Endothelial cell of umbilical vein (primary cell): ENCODE results near the gene CIB1. TPM values are rescaled to one million over a fixed set of nuclear protein-coding genes. Genes with fewer than 3 reads are reported as not detected.

Source experiments
- BruUV-seq: library from RNA; stranded (reverse); fragments of 400-500 nt; replicated peaks from 2 replicates; lab custom pipeline; 2021; lab: Mats Ljungman, UMichigan
- CTCF ChIA-PET: fragments of 300-600, 350-600 bp; sonication (Branson Sonifier 250); formaldehyde crosslinking; loops from one replicate; lab custom pipeline; 2021; ENCODE audit warnings: antibody characterized with exemption, inconsistent platforms; lab: Charles Lee
- POLR2A ChIA-PET: fragments of 300-600, 350-600 bp; sonication (Branson Sonifier 250); formaldehyde crosslinking; loops from one replicate; lab custom pipeline; 2021; ENCODE audit warnings: antibody characterized with exemption, inconsistent platforms; lab: Charles Lee
- DNase-seq: peaks from one replicate; pipeline ENCODE4 v3.0.0-alpha.2; 2011; ENCODE audit warnings: low read depth, low spot score
- FAIRE-seq: peaks from 2 replicates; lab custom pipeline; 2011; peaks lifted over from hg19 to GRCh38; lab: Jason Lieb, UNC
- H2AFZ ChIP-seq: 2 replicates; pipeline ENCODE4 v1.6.0; 2012; ENCODE audit warnings: low read depth, low read length, control low read depth, inconsistent platforms
- H3K27ac ChIP-seq: 2 replicates; pipeline ENCODE4 v1.5.1; 2011; ENCODE audit warnings: low read depth, mild to moderate bottlenecking, control low read depth, low read length, moderate library complexity; ENCODE audit not compliant: insufficient read depth
- H3K27me3 ChIP-seq, 2 experiments: 2 replicates each; pipeline versions ENCODE4 v1.6.0 to v1.6.1; 2011; ENCODE audit warnings: low read length in 2 of 2, mixed read lengths in 1 of 2; ENCODE audit not compliant: control insufficient read depth in 2 of 2, insufficient read depth in 2 of 2
- H3K36me3 ChIP-seq, 2 experiments: 2 replicates in 1 of 2; 3 replicates in 1 of 2; pipeline ENCODE4 v1.5.1; 2011; ENCODE audit warnings: low read length in 2 of 2, mild to moderate bottlenecking in 1 of 2, moderate library complexity in 1 of 2; ENCODE audit not compliant: control insufficient read depth in 2 of 2, insufficient read depth in 2 of 2; ENCODE audit errors: extremely low read depth in 1 of 2
- H3K4me1 ChIP-seq: 3 replicates; pipeline ENCODE4 v1.5.1; 2011; ENCODE audit warnings: mild to moderate bottlenecking, low read length; ENCODE audit not compliant: control insufficient read depth, insufficient read depth; ENCODE audit errors: extremely low read depth
- H3K4me2 ChIP-seq: 2 replicates; pipeline ENCODE4 v1.6.1; 2011; ENCODE audit warnings: low read length, control low read depth, mixed read lengths; ENCODE audit not compliant: insufficient read depth
- H3K4me3 ChIP-seq, 3 experiments: fragments of 200-600 bp in 1 of 3; sonication (generic), shearing (Covaris generic) in 1 of 3; replicated peaks in 1 of 3; 2 replicates each; pipeline ENCODE4 v1.5.1; 2011 to 2016; ENCODE audit warnings: control low read depth in 3 of 3, low read length in 3 of 3, mild to moderate bottlenecking in 2 of 3, inconsistent platforms in 1 of 3, low read depth in 1 of 3, moderate library complexity in 1 of 3; ENCODE audit not compliant: insufficient read depth in 1 of 3
- H3K79me2 ChIP-seq: 2 replicates; pipeline ENCODE4 v1.6.0; 2012; ENCODE audit warnings: low read length, inconsistent platforms; ENCODE audit not compliant: control insufficient read depth, insufficient read depth
- H3K9ac ChIP-seq: replicated peaks from 2 replicates; pipeline ENCODE3; 2011; ENCODE audit warnings: low read length, control low read depth; ENCODE audit not compliant: insufficient read depth; ENCODE audit errors: extremely low read depth
- H3K9me1 ChIP-seq: replicated peaks from 3 replicates; pipeline ENCODE4 v1.6.0; 2011; ENCODE audit warnings: mild to moderate bottlenecking, low read length; ENCODE audit not compliant: control insufficient read depth, insufficient read depth; ENCODE audit errors: extremely low read depth
- H3K9me3 ChIP-seq: replicated peaks from 2 replicates; pipeline ENCODE4 v1.5.1; 2012; ENCODE audit warnings: low read length, inconsistent platforms; ENCODE audit not compliant: control insufficient read depth, insufficient read depth
- H4K20me1 ChIP-seq: replicated peaks from 2 replicates; pipeline ENCODE3; 2011; ENCODE audit warnings: mild to moderate bottlenecking, low read length; ENCODE audit not compliant: control insufficient read depth, insufficient read depth; ENCODE audit errors: extremely low read depth
- CTCF ChIP-seq, 2 donors: IDR thresholded peaks; 1 replicate in 1 of 2; 2 replicates in 1 of 2; pipeline ENCODE4 v1.5.1; 2011; ENCODE audit warnings: low read length in 2 of 2, mild to moderate bottlenecking in 2 of 2, moderate library complexity in 2 of 2, control low read depth in 1 of 2, inconsistent platforms in 1 of 2, low read depth in 1 of 2; ENCODE audit not compliant: insufficient read depth in 1 of 2; ENCODE audit errors: extremely low read depth in 1 of 2
- EZH2 ChIP-seq: IDR thresholded peaks from 2 replicates; pipeline ENCODE4 v1.6.1; 2012; ENCODE audit warnings: borderline replicate concordance, low read depth, mild to moderate bottlenecking, moderate library complexity, low read length, inconsistent platforms; ENCODE audit not compliant: severe bottlenecking
- FOS ChIP-seq: IDR thresholded peaks from 2 replicates; pipeline ENCODE4 v1.6.1; 2011; ENCODE audit warnings: mild to moderate bottlenecking, low read length, moderate library complexity, borderline replicate concordance; ENCODE audit not compliant: insufficient read depth
- GATA2 ChIP-seq: IDR thresholded peaks from 2 replicates; pipeline ENCODE4 v1.7.0; 2011; ENCODE audit warnings: low read depth, mild to moderate bottlenecking, moderate library complexity, mixed read lengths, low read length; ENCODE audit not compliant: insufficient read length, insufficient read depth
- JUN ChIP-seq: IDR thresholded peaks from 2 replicates; pipeline ENCODE4 v1.6.1; 2011; ENCODE audit warnings: borderline replicate concordance, low read depth; ENCODE audit not compliant: insufficient read length, insufficient read depth
- MAX ChIP-seq: IDR thresholded peaks from 2 replicates; pipeline ENCODE4 v1.6.1; 2011; ENCODE audit not compliant: insufficient read depth, insufficient read length
- MYC ChIP-seq: IDR thresholded peaks from one replicate; pipeline ENCODE4 v1.6.1; 2011; ENCODE audit warnings: mild to moderate bottlenecking, low read depth, low read length
- POLR2A ChIP-seq: IDR thresholded peaks from 2 replicates; pipeline ENCODE4 v1.6.1; 2012; ENCODE audit warnings: low read depth, mild to moderate bottlenecking, control low read depth, low read length
- POLR2AphosphoS5 ChIP-seq: IDR thresholded peaks from 2 replicates; pipeline ENCODE4 v1.6.1; 2012; ENCODE audit warnings: low read depth, mild to moderate bottlenecking, control low read depth, low read length, moderate library complexity; ENCODE audit not compliant: insufficient read depth
- dilution Hi-C: fragments of 300-500 bp; cut with MboI; formaldehyde crosslinking; loops from one replicate; pipeline ENCODE4 v1.15.0; 2019; ENCODE audit warnings: low sequenced_read_pairs; ENCODE audit not compliant: extremely low pct_ligation_motif_present
- intact Hi-C: fragments of 100-400 bp; cut with micrococcal nuclease; formaldehyde crosslinking; loops from one replicate; pipeline ENCODE4 v1.10.0; 2022
- polyA plus RNA-seq, 4 experiments: library from polyadenylated mRNA; depleted of rRNA in 3 of 4; stranded (reverse) in 3 of 4; unstranded in 1 of 4; fragments of >200 nt; gene quantifications; 2 replicates each; pipeline versions ENCODE4 v1.2.1 to v1.2.3, GENCODE V29; 2011 to 2012; ENCODE audit warnings: missing spikeins in 1 of 4
- total RNA-seq: library from RNA; stranded (reverse); gene quantifications from 2 replicates; pipeline ENCODE4 v1.2.3, GENCODE V29; 2021

Gene CIB1
- total and polyA plus RNA-seq, 2 donors (not counting 3 experiments of a cell fraction or from before 2014, with no cell fraction given), result 58.3 to 105 TPM

GRCh38 chr15:90214553-90215196 is 19.1 kb downstream of the CIB1 start:
- no peaks in the 10 kb centered on the region for H3K9me3 ChIP-seq
- POLR2A ChIA-PET, result interaction anchor here (0.7 to 1.6 kb wide), 2 partner anchors 13 to 68 kb away, joined by 4 to 8 read pairs; no protein-coding TSS in a partner anchor
- no peak overlapping the region for H3K27ac ChIP-seq
- no TSS peak for BruUV-seq
- H3K4me3 ChIP-seq, result no peak overlapping the region
- no peak for TF ChIP-seq MAX
- peak in 1 of 2 donors; percentile 36 for TF ChIP-seq CTCF (IDR thresholded peaks at IDR 0.05; ENCODE audit: extremely low read depth in 1 of 2, insufficient read depth in 1 of 2, low read depth in 1 of 2, low read length in 2 of 2)
- no peak overlapping the region for H3K4me2 ChIP-seq
- no peak overlapping the region for H2AFZ ChIP-seq
- no peaks in the 10 kb centered on the region for H3K79me2 ChIP-seq
- dilution Hi-C loops (loop anchor here (10.0 kb wide), 1 partner anchor 70 kb away; no protein-coding TSS in a partner anchor), intact Hi-C loops (loop anchor here (10.0 kb wide), 1 partner anchor 320 kb away; the partner anchor contains the start of gene AP3S2)
- FAIRE-seq, result peak; percentile 75
- no peak overlapping the region for H3K9ac ChIP-seq
- no peaks in the 10 kb centered on the region for H3K36me3 ChIP-seq
- CTCF ChIA-PET, result interaction anchor here (0.6 to 4.4 kb wide), 19 partner anchors 8 to 73 kb away, joined by 3 to 34 read pairs (median 4); partner anchors contain the start of genes CIB1, GDPGP1, NGRN and SEMA4B
- no peaks in the 10 kb centered on the region for H3K9me1 ChIP-seq
- peaks cover 12% of the 10 kb centered on the region for H3K4me1 ChIP-seq
- H4K20me1 ChIP-seq, result no peaks in the 10 kb centered on the region
- no peaks in the 10 kb centered on the region for H3K27me3 ChIP-seq
- no peak for DNase-seq

GRCh38 chr15:90213818-90214204 is 19.9 kb downstream of the CIB1 start:
- Histone ChIP-seq H3K4me1 (peaks cover 12% of the 10 kb centered on the region), H4K20me1 (no peaks in the 10 kb centered on the region), H3K4me2 (no peak overlapping the region), H3K27ac (no peak overlapping the region), H3K79me2 (no peaks in the 10 kb centered on the region), H3K9me3 (no peaks in the 10 kb centered on the region), H3K36me3 (no peaks in the 10 kb centered on the region), H3K27me3 (no peaks in the 10 kb centered on the region), H3K9ac (no peak overlapping the region), H3K4me3 (no peak overlapping the region), H2AFZ (no peak overlapping the region), H3K9me1 (no peaks in the 10 kb centered on the region)
- no peak for DNase-seq
- CTCF ChIA-PET, result interaction anchor here (0.7 to 4.4 kb wide), 9 partner anchors 10 to 74 kb away, joined by 3 to 34 read pairs (median 5); partner anchors contain the start of genes CIB1, GDPGP1, NGRN and SEMA4B
- dilution Hi-C loops, result loop anchor here (10.0 kb wide), 1 partner anchor 69 kb away; no protein-coding TSS in a partner anchor
- POLR2A ChIA-PET, result no interaction called here
- intact Hi-C loops, result loop anchor here (10.0 kb wide), 1 partner anchor 319 kb away; the partner anchor contains the start of gene AP3S2
- no peak for TF ChIP-seq JUN
- TF ChIP-seq POLR2A, result no peak
- TF ChIP-seq MAX, result no peak
- TF ChIP-seq CTCF (IDR thresholded peaks at IDR 0.05; ENCODE audit: extremely low read depth in 1 of 2, insufficient read depth in 1 of 2, low read depth in 1 of 2, low read length in 2 of 2), result no peak
- TF ChIP-seq GATA2, result no peak
- no peak for TF ChIP-seq FOS
- TF ChIP-seq MYC, result no peak
- TF ChIP-seq EZH2, result no peak
- no peak for TF ChIP-seq POLR2AphosphoS5
- no peak for FAIRE-seq
- BruUV-seq, result no TSS peak
